ENCODE results near the gene APOO.

The APOO gene

DNA sequence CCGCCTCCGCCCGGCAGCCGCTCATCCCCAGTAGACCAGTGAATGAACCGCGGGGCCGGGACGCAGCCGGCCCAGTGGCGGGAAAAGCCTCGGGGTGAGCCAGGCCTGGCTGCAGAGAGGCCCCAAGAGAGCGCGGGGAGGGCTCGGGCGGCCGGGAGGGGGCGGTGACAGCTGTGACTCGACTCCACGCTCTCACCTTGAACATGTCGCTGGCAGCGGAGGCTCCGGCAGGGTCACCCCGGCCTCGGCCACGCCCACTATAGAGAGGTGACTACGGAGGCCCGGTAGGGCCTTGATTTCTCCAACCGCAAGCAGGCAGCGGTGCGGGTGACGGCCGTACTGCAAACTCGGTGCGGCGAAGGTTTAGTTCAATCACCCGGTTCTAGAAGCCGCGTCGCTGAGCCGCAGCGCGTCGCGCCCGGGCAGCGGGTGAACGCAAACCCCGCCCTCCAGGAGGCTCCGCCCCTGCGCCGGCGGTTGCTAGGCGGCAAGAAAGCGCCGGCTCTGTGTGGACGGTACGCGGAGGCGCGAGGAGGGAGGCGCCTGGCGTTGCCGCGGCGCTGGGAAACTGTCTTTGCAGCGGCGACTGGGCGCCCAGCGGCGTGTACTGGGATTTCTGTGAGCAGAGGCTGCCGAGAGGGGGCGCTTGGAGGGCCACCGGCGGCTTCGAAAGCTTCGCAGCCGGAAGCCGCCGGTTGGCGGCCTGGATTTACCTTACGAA, at the start of gene APOO, which contains the start of gene CXorf58:
Gene APOO, minus strand, starts transcription at position 441 of the 721 bp plus-strand sequence. Its CDS starts 236 bp downstream, at position 205.
Gene CXorf58, plus strand, starts transcription at position 509 of the 721 bp plus-strand sequence. CDS start 2,297 bp downstream, outside the sequence.
- DNase-seq, result peak; percentile 85 to 89

DNA sequence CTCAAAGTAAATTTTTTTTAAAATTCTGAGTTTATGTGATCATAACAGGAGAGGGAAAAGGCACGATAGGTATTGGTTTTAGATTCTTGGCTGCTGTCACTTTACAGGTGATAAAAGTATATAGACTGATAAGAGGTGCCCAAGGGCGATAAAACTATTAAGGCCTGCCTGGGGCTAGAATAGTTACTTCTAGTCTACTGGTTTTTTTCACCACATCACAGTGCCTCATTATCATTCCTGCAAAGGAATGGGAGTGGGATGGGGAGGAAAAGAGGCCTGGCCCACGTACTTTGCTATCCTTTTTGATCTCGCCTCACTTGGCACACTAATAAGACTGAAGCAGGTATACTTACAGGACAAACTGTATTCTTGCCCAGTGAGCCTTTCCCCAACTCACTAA, 46.7 kb upstream of the APOO start:
- DNase-seq, result no peak

DNA sequence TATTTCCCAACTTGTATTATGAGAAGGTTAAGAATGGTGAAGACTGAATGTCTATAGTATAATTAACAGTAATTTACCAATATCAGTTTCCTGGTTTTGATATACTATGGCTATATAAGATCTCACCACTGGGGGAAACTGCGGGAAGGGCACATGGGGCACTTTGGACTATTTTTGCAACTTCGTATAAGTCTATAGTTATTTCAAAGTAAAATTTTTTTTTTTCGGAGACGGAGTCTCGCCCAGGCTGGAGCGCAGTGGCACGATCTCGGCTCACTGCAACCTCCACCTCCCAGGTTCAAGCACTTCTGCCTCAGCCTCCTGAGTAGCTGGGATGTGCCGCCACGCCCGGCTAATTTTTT, 46.2 kb upstream of the APOO start:
- no peak for DNase-seq

DNA sequence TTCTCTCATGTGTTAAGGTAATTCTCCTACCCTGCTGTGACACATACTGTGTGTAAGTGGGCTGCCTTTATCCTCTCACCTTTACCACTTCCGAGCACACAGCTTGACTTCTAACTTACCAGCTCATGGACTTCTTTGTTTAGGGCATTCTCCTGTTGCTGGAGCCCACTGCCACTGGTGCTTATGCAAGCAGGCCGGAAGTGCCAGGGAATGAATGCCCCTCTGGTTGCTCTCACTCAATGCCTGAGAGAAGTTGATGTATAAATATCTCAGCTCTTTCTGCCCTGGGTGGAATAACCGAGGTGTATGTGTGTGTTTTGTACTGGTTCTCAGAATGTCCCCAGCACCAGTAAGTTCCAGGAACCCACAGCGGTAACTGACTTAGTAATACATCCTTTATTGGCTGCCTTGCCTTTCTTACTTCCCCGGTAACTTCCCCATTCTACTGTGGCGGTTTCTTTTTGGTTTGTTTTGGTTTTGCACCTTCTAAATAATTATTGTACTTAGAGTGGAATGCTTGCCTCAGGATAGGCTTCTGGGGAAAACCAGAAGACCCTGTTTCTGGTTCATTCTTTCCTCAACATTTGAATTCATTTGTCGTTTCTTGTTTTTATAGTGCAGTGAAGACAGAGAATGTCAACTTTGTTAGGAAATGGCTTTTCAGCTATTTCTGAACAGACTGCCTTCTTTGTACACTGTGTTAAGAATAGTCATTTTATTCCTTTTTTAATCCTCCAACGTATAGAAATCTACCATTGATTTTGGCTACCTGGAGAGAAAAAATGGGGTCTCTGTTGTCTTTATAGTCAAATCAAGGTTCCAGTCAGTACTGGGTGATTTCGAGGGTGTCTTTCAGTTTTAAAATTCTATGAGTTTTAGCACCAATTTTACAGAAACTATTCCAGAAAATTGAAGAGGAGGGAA, 45.5 kb upstream of the APOO start:
- DNase-seq, result peak; percentile 32 to 37

DNA sequence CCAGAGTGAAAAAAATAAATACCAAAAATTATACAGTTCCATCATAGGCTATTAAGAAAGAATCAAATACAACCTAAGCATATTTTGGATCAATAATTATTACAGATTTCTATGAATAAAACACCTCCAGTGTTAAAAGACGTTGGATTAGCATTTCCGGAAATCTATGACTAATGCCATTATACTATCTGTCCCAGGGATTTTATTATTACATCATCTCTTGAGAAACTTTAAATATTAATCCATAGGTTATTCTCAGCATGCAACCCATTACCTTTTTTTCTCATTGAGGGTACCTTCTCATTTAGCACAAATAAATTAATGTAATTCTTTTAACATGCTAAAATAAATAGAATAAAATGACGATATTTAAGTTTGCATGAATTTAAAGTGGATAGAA, 44.7 kb upstream of the APOO start:
- no peak for DNase-seq

DNA sequence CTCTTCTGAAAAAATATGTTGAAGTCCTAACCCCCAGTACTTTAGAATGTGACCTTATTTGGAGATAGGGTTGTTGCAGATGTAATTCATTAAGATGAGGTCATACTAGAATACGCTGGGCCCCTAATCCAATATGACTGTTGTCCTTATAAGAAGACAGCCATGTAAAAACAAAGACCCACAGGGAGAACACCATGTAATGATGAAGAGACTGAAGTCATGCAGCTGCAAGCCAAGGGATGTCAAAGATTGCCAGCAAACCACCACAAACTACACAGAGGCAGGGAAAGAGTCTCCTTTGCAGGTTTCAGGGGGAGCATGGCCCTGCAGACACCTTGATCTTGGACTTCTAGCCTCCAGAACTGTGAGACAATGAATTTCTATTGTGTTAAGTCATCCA, 37.5 kb upstream of the APOO start:
- DNase-seq, result no peak

DNA sequence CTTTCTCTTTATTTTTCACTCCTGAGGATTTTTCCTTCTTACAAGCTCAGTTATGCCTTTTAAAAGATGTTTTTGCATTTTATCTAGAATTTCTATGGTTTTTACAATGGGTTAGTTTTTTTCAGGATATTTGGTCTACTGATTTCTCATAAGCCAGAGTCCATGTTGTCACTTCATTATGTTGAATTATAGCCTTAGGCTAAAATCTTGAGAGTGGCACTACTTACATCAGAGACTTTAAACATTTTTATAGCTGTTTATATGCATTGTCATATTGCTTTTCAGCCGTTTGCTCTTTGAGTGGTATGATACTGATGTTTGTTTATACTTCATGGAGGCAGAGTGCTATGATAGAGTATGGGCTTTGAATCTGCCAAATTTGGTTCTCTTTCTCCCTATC, 36.5 kb upstream of the APOO start:
- DNase-seq, result no peak

DNA sequence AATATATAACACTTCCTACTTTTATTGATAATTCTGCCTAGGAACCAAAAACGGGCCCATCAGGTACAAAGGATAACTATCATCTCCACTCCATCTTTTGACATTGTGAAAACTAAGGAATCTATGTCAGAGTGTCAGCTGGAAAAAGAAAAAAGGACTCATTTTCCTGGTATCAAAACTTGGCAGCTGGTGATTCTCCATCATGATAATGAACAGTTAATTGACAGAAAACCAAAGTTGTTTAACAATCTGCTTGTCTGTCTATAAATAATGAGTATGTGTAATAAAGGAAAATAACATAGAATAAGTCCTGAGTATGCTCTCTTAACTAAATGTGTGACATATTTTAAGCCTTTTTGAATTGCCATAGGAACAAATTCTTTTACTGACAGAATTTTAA, 31.5 kb upstream of the APOO start:
- no peak for DNase-seq

DNA sequence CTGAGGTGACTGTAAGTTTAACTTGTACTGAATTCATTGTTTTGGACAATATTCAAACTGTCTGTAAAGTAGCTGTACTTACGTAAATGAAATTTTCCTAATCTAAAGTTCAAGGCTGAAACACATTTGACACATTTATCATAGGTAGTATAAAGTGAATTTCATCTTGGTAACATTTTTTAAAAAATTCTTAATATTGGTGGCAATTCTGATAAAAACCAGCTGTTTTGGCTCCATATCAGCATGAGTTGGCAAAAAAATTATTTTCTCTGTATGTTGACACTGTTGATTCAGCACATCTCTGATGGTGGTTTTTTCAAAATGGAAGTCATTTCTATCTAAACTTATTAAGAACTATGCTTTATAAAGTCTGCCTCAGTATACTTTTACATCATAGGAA, 31.0 kb upstream of the APOO start:
- no peak for DNase-seq

DNA sequence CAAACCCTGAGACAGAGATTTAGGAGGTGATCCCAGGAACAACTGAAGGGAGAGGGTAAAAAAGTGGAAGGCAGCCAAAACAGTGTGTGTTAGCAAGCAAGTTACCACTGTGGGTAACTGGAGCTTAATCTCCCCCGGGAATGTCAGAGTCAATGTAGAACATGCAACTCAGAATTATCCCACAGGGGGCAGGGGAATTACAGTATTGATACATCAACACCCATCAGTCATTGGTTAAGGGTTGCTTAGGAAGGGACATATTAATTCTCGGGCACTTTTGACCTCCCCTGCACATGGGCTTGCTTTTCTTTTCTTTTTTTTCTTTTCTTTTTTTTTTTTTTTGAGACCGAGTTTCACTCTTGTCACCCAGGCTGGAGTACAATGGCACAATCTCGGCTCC, 29.4 kb upstream of the APOO start:
- no peak for DNase-seq

DNA sequence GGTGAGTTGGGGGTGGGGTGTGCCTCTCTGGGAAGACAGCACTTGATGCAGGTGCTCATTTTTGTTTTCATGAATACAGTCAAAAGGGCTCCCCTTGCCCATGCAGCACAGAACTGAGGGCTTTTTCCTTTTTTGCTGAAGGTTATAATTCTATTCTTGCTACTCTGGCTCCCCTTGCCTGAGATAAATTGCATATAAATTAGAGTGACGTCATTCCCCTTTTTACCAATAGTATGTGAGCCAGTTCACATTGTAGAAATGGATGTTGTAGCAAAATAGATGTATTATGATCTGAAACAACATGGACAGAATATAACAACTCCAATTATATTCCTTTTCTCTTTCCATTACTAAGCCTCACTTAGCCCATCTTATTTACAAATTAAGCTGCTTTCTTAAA, 28.4 kb upstream of the APOO start:
- DNase-seq, result no peak

DNA sequence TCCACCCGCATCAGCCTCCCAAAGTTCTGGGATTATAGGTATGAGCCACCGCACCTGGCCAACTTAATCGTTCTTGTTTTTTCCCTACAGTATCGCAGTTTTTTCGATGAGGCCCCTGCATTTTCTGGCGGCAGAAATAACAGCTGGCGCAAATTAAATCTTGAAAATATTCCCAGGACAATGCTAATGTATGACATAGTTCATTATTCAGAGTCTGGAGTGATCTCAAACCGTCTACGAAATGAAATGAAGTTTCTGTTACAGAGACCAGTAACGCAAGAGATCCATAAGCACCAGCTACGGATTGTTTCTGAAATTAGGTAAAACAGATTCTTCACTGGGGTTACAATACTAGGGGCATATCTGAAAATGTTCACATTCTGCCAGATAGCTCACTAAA, 27.4 kb upstream of the APOO start:
- DNase-seq, result no peak

DNA sequence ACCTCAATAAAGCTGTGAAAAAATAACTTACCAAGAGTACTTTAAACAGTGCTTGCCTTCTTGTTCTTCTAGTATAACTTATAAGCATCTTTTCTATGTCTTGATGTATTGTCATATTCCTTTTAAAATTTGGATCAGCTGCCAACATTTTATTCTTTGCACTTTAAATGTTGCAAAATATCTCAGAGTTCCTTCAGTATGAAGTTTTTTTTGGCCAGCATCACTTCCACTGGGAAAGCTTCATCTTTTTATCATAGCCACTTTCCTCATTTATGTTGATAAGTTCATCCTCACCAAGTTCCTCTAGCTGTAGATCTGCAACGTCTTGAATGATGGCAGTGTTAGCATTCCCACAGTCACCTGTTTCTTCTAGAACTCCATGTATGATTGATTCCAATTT, 24.3 kb upstream of the APOO start:
- no peak for DNase-seq

DNA sequence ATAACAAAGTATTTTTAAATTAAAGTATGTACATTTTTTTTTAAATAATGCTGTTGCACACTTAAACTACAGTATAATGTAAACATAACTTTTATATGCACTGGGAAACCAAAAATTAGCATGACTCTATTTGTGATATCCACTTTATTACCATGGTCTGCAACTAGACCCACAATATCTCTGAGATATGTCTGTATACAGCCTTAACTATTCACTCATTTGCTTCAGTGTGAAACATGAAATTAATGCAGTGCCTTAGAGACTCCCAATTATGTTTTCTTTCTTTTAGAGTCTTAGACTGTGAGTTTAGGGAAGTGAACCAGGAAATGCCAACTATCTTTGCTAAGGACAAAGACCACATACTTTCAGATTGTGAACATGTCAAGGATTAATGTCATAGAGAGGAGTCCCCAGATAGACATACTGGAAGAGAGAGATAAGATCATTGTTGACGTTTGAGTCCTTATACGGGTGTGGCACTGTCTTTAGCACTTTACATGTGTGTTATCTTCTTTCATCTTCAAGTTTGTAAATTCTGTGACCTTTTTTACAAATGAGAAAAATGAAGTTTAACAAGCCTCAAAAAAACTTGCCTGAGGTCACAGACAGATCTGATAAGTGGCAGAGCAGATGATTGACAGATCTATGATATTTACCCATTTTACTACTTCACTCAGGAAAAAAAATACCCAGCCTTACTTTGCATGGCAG, 23.3 kb upstream of the APOO start:
- DNase-seq, result no peak

DNA sequence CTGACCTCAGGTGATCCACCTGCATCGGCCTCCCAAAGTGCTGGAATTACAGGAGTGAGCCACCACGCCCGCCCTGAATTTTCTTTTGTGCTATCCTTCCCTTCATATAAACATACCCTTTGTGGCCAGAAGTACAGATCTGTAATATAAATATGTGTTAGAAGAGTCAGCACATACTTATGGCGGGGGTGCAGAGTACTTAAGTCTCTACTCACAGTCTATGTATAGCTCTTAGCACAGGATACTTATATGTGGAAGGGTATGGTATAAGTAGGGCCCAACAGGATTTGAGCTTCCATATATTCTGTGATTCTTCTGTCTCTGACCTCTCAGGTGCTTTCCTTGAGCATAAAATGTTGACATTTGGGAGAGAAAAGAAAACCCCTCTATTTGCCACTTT, 18.3 kb upstream of the APOO start:
- DNase-seq, result no peak

DNA sequence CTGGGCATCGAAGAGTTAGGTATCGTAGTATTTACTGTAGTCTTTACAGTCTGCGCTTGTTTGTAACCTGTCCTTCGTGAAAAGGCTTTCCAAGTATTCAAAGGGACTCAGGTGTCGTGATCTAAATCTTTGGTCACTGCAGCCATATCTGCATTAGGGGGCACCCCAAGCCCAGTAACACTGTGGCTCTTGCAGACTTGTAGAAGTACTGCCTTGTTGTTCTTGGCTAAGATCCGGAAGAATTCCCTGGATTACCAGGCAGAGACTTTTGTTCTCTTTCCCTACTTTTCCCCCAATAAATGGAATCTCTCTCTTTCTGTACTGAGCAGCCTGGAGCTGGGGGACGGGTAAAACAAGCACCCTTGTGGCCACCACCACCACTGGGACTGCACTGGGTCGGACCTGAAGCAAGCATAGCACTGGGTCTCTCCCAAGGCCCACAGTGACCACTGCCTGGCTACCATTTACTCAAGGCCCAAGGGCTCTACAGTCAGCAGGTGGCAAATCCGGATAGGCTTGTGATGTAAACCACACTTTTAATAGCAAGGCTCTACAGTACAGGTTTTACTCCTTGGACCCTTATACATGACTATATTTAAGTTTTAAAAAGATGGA, 12.1 kb upstream of the APOO start:
- DNase-seq, result no peak

DNA sequence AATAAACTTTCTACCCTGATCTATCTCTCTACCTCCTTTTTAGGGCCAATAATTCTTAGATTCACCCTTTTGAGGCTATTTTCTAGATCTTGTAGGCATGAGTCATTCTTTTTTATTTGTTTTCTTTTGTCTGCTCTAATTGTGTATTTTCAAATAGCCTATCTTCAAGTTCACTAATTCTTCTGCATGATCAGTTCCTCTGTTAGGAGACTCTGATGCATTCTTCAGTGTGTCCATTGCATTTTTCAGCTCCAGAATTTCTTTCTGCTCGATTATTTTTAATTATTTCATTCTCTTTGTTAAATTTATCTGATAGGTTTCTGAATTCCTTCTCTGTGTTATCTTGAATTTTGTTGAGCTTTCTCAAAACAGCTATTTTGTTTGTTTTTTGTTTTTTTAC, 11.4 kb upstream of the APOO start:
- no peak for DNase-seq

DNA sequence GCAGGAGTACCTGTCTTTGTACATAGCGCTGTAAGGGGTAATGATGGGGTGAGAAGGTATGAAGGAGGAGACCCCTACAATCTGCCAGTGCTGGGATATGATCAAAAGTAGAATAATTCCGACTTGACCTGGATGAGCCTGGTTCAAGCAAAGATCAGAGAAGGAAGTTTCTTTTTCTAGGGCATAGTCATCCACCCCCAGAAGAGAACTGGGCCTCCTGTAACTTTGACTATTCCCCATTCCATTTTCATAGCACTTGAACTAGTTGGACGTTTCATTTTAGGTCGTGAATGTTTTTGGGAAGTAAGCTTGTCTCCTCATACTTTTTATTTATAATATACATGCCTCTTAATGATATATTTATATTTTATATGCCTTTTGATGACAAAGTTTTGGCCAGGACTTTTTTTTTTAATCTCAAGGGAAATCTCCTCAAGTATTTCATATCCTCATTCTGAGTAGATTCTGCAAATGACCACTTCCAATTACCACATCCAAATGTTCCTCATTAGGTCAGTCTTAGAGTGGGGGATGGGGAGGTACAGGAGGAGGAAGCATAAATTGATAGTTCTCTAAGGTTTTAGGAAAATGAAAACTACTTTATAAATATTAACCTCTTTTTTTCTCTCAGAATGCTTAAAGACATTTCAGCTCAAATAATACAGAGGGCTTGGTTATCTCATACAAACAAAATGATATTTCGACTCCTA, 3.5 kb upstream of the APOO start:
- no peak for DNase-seq

DNA sequence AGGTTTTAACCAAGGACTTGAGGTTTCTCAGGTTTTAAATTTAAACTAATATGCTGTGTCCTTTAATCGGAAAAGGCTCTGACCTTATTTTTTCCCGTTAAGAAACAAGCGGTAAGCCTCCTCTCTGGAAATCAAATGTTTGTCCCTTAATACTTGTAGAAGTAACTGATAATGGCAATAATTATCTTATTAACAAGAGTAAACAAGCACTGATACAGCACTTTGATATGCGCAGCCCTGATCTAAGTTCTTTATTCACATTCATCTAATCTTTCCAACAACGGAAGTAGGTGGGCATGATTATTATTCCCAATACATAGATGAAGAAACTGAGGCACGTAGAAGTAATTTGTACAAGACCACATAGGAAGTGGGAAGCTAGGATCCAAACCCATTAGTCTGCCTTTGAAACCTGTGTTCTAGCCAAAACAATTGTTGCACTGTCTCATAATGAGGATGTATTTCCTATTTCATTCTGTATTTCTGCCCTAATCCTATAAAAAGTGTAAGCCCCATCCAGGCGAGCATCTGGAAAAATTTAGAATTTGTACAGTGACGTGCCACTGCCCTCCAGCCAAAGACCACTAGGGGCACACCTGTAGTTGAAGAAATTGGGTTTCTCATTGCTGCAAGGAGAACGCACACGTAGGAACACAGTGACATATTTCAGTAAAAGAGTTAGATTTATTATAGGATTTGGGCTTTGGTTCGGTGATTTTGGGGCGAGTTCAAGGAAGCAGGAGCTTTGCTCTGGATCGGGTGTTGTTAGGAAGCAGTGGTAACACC, 674 bp upstream of the APOO start:
- DNase-seq, result no peak

DNA sequence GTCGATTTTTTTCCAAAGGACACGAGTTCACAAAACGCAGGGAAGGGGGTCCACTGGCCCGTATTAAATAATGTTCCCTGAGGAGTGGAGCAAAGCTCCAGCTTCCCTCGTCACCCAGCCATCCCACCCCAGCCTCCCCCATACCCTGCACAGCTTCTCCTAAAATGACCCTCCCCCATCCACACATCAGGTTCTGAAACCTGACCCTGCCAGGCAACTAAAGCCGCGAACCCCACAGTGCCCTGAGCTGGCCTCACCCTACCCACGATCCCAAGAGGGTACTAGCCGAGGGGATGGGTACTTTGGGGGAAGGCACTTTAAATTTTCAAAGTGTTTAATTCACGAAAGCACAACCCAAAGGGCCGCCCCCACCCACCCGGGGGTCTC, 634 bp downstream of the APOO start:
- DNase-seq, result no peak

DNA sequence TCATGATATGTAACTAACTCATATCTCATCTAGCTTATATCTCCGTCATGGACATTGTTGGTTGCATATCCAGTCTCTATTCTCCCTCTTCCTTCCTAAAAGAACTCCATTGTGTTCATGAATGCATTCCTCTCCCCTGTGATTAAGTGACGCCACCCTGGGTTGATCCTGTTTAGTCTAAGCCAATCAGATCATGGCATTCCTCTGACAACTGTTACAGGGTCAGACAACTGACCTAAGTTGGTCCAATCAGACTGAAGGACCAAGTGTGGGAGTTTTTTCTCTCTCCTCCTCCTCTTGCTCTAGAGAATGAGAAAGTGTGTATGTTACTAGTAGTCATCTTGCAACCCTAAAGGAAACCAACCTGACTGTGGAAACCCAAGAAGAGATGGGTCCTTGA, 3.6 kb downstream of the APOO start:
- no peak for DNase-seq

DNA sequence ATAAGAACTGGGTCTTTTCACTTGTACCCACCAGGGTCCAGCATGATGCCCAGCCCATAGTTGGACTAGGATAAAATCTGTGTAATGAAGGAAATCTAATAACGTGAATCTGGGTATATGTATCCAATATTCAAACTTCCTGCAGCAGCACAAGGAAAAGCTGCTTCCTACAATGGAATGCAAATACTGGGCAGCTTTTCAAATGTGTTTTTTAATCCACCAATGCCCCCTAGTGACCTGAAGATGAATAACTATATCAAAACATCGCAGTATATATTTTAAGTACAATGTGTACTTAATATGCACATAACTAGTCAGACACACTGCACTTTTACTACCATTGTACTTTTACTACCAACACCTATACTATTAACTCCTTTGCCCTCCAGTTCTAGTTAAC, 5.3 kb downstream of the APOO start:
- no peak for DNase-seq
